Globus pallidus (tissue), 1 donor: ENCODE measurements around the gene KCNK5.

Source experiments
- DNase-seq: peaks from one replicate; pipeline ENCODE4 v3.0.0-alpha.2; 2015; ENCODE audit warnings: low spot score

Gene KCNK5

DNA sequence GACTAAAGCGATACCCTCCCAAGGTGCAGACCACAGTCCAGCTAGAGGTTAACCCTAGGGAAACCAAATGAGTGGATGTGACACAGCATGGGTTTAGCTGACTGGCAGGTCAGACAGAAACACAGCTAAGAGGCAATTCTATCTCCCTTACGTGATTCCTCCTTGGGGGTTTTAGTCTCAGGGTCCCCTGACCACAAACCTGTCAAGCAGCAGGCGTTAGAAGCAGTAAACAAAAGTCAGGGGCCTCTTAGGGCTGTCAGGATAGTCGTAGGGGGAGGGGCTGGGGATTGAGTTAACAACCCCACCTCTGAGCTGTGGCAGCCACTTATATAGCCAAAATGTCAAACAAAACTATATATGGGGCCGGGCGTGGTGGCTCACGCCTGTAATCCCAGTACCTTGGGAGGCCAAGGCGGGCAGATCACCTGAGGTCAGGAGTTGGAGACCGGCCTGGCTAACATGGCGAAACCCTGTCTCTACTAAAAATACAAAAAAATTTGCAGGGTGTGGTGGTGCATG lies 13.6 kb downstream of the KCNK5 start:
- no peak for DNase-seq

DNA sequence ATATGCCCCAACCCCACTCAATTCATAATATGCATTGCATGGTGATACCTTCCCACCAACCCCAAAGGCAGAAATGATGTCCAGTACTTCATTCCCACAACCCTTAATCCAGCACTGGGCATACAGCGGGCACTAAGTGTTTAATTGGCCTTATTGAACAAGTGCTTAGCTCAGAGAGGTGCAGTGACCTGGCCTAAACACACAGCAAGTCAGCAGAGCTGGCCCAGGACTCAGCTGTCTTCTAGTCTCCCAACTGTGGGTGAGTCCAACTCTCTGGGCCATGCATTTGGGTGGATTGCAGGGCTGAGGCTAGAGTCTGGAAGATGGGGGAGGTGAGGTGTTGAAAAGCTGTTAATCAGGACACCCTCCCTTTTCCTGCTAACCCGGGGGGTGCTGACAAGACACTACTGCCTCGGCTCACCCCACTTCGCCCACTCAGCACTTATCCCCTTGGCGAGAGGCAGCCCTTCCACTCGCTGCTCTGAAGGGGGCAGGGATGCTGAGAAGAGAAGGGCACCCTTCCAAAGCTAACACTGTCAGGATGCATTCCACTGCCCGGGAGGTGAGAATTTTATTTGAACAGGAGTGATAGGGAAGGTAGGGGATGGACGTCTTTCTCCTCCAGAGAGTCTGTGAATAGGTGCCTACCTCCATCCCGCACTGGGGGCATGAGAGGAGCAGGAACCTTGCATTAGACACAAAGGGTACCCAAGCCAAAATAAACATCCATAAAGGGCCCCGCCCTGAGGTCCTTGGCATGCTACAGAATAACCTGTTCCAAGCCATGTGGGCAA lies 14.2 kb downstream of the KCNK5 start:
- no peak for DNase-seq

DNA sequence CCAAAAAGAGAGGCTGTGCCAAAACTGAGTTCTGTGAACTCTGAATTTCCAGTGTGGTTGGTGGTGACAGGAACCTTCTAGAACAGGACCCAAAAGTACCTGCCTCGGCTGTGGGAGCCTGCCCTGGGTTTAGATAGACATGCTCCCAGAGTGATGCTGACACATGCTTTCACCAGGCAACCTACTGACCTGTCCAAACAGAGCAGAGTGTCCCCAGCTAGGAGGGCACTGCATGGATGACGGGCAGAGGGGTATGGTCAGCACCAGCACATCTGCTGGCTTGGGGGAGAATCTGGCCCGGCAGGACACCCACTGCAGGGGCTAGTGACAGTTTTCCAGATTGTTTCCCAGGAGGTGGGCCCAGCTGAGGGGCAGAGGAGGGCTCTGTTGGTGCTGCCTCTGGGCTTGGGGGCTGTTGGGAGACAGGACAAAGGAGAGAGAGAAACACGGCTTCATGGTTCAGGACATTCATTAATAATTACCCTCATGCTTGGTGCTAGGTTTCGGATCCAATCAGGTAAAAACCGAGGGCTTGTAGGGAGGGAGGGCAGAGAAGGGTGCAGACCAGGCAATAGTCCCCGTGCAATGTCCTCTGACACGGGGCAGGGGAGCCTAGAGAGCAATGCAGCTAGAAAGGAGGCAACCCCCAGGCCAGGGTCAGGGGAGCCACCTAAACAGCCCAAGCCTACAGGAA lies 15.0 kb downstream of the KCNK5 start:
- no peak for DNase-seq

DNA sequence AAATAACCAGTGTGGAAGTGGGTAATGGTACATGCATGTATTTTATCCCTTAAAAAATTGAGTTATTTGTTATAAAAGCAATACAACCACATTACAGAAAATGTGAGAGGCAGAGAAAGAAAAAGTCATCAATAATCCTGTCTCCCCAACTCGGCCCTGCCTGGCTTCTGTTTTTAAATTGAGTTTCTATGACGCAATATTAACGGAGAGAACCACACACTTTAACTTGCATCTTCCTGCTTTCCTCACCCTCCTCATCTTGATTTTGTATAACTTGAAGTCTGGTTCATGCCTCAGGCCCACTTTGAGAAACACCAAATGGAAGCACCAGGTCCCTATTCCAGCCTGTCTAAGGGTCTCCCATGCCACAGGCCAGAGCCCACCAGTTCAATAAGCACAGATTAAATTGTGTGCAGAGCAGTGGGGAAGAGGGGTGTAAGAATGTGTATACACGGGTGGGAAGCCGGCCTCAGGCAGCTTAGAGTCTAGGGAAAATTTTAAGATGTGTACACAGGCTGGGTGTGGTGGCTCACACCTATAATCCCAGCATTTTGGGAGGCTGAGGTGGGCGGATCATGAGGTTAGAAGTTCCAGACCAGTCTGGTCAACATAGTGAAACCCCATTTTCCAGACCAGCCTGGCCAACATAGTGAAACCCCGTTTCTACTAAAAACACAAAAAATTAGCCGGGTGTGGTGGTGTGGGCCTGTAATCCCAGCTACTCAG lies 15.9 kb downstream of the KCNK5 start:
- no peak for DNase-seq

DNA sequence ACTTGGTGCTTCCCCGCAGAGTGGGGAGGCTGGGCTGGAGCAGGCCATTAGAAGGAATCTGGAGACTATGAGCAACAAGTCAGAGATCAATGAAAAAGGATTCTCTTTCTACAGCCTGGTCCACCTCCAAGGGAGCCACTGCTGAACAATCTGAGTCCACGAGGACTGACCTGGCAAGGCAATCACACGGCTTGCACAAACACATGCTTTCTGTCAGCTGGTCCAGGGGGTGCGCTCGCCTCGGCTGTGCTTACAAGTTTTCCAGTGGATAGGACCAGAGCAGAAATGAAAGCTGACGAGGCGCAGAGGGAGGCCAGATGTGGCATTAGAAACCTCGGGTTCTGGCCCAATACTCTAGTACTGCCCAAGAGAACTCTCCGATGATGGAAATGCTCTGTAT lies 18.1 kb downstream of the KCNK5 start:
- DNase-seq = no peak

DNA sequence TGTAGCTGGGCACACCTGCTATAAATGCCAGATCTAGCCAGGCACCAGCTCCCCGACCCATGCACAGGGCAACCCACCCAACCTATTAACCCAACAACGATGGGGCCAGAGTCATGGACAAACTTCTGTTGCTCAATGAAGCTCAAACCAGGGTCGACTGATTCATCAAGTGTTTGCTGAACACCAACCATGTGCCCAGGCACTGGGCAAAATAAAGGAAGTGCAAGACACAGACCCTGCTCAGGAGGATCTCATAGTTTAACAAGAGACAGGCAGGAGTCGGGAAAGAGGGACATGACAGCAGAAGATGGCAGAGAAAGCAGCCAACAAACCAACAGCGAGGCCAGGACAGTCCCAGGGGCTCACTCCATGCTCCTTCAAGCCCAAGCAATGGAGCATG lies 18.8 kb downstream of the KCNK5 start:
- no peak for DNase-seq

DNA sequence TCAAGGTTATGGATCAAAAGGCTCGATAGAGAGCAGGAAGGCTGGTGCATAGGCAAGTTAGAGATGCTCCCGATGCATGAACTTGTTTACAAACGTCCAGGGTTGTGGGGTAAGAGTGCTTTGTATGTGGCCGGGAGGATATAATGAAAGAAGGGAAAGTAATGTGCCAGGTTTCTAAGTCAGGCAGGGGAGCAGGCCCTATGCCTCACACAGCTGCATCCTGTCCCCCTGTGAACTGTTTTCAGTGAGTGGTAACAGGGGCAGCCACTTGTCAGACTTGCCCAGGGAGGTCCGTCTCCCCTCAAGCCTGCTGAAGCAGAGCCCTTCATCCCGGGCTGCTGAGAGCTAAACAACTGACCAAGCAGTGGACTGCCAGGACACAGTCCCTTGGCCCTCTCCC lies 19.4 kb downstream of the KCNK5 start:
- DNase-seq = no peak

DNA sequence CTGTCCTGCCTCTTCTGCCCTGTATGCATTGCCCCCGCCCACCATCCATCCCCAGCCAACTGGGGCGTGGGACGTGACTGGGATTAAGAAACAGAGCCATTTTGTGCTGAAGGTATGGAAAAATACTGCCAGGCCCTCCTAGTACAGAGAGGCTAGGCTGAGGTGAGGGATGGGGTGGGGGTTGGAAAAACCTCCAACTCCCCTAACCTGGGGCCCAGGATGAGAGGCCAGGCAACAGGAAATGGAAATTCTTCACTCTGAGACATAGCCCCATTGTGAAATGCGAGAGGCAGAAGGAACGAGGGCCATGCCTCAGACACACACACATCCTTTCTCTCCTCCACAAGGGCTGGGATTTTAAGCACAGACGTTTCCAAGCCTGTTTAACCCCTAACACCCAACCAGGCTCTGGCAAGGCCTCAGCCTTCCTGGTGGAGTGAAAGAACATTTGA lies 19.9 kb downstream of the KCNK5 start:
- DNase-seq = no peak

DNA sequence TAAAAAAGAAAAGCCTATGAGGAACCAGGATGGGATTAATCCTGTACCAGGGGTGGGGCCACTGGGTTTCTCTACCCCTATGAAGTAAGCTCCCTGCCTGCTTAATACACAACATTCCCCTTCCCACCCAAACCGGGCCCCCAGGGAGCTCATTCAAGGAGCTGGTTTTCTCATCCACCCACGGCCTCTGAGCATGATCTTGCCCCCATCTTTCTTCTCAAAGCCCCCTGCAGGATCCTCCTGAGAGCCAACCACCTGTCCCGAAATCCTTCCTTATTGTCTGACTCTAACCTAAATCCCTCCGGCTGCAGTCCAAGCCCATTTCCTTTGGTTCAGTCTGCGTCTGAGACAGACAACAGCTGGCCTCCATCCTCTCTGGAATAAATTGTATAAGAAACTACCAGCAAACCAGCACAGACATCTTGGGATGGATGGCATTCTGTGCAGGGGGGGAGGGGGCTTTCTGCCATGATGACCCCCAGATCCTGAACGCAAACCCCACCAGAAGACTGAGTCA lies 21.0 kb downstream of the KCNK5 start:
- DNase-seq = no peak

DNA sequence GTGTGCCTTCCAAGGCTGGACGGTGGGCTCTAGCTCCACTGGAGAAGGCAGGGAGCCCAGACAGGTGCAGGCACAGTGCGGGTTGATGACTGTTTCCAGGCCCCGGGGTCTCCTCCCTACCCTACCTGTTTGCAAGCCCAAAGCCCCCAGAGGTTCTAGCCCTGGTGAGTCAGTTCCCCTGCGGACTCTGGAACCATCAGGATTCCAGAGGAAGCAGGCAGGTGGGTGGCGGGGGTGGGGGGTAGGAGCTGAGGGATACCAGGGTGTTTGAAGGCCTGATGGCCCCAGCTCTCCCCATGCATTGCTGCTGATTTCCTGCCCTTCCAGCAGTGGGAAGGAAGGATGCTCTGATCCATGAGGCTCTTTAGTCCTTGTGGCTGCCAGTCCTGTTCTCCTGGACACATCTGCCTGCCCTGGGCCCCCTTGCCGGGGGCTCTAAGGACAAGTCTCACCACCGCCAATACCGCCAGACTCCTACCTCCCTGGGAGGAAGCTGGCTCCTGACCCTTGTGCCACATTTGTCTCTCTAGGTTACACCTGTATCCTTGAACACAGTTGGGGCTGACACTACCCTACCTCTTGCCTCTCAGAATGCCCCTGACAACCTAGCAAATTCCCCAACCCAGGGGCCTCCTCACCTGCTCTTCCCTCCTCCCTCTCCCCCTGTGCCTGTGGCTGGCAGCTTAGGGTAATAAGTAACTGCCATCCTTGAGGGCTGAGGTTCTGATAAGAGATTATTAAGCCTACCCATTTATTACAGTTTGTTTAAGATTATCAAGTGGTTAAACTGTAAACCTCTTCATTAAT lies 21.7 kb downstream of the KCNK5 start:
- no peak for DNase-seq

DNA sequence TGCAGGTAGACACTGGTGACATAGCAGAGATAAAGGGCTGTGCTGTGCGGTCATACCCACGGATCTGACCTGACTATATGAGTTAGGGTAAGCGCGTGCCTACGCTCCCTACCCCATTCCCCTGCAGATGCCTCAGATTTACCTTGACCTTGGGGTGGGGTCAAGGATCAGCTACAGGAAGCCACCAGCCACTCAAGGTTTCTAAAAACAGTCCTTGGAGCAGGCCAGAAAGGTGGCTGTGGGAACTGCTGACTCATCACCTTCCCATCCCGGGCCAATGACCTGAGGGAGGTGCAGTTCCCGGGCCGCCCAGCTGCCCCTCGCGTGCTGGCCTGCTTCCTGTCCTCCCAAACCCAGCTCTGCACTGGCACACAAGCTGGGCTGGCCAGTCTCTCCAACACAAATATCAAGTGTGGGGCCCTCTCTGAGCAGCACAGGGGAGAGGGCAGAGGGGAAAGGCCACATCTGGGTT lies 23.0 kb downstream of the KCNK5 start:
- no peak for DNase-seq

DNA sequence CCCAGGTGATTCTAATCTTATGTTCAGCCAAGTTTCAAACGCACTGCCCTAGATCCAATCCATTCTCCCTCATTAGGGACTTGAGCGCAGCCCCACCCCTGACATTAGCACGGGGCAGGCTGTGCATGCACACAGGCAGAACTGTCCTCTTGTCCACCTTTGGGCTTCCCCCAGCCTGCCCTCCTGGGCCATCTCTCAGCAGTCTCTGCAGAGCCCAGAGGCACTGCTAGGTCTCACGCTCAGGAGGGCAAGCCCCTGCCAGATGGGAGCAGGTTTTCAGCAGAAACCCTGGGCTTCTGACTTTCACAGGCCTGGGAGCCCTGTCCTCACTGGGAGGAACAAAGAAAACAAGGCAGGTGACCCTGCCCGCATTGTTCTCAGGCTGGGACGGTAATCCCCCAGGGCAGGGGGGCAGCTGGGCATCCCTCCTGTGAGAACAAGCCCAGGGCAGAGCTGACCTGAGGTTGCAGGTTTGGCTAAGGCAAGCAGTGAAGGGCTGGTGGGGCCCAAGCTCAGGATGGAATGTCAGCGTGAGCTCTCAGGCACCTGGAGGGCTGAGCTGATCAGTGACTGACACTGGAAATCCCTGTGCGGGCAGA lies 24.5 kb downstream of the KCNK5 start:
- DNase-seq = no peak

DNA sequence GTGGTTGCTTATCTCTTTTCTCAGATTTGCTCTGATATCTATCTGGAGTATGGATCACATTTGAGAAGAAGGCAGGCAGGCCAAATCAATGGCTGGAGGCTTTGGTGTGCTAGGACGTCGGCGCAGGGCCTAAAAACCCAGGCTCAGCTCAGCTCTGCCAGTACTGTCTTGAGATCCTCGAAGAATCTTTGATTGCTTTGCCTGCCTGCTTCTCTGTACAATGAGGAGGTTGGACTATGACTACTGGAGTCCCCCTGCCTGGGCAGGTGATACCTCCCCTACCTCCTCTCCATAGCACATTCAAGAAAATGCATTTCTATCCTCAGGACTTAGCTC lies 25.1 kb downstream of the KCNK5 start:
- DNase-seq = no peak

DNA sequence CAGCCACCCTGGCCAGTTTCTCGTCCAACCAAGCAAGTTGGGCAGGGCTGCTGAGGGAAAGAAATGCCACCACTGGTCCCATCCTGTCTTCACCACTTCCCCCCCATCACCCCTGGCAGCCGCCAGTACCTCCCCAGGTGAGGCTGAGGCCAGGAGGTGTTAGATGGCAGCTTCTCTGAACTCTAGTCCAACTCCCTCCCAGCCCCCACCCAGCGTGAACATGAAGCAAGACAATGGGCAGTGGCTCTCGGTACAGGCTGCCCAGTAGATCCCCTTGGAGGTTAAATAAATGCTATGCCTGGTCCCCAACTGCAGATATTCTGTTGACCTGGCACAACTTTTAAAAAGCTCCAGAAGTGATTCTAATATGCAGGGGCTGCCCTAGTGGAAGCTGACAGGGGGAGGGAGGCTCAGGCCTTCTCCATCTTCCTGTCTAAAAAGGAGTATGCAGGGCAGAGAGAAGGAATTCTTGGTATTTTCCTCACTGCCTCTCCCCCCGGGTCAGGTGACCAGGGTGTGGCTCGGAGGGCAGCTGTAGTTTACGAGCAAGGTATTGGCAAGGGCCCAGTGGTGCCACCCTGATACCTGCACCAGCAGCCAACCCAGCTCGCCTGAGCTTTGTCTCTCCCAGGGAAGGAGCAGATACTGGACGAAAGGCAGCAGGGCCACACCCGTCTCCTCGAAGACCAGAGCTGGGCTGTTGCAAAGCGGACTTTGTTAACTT lies 25.7 kb downstream of the KCNK5 start:
- no peak for DNase-seq

DNA sequence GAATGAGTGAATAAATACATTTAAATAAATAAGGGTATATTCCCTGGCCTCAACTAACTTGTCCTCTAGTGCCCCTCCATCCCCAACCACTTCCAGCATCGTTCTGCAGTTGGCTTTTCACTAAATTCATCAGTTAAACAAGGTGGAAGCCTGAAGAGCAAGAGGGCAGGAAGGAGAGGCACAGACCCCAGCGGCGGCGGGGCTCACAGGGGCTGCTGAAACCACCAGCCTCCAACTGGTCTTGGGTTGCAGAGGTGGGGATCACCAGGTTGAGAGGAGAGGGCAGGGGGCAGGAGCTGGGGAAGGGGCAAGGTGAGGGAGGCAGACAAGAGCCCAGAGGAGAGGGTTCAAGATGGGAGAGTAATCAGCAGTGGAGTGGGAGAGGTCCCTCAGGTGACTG lies 27.1 kb downstream of the KCNK5 start:
- no peak for DNase-seq

DNA sequence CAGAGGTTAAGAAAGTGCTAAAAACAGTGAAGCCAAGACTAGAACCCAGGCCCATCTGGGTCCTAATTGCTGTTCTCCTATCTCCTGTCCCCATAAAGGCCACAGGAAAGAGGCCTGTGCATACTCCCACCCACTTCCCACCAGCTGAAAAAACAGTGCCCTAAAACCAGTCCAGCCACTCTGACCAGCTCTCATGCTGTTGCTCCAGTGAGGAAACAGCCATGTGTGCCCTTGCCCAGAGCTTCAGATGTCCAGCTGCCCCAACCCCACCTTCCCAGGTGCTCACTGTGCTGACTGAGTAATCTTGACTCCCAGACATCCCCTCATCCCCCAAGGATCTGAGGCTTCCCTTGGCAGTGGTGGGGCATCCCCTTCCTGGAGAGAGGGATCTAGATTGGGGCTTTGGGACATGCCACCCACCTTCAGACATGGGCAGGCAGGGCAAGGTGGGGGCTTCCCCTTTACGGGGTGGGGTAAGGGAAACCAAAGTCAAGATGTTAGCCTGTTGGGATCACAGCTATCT lies 28.7 kb downstream of the KCNK5 start:
- DNase-seq = no peak

DNA sequence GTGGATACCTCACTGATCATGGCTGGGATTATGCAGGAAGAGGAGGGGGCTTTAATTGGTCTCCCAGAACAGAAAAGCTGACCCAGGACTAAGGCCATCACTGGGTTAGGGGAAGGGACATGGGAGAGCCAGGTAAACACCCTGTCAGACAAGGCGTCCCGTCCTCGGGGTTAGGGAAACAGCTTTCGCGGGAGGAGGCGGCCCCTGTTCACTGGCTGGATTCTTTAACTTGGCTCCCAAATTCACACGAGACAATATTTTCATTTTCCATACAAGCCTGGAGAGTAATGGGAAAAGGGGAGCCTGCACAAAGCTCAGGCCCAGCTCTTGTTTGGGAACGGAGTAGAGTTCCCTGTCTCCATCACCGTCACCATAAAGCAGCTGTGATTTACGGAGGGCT lies 29.3 kb downstream of the KCNK5 start:
- no peak for DNase-seq

DNA sequence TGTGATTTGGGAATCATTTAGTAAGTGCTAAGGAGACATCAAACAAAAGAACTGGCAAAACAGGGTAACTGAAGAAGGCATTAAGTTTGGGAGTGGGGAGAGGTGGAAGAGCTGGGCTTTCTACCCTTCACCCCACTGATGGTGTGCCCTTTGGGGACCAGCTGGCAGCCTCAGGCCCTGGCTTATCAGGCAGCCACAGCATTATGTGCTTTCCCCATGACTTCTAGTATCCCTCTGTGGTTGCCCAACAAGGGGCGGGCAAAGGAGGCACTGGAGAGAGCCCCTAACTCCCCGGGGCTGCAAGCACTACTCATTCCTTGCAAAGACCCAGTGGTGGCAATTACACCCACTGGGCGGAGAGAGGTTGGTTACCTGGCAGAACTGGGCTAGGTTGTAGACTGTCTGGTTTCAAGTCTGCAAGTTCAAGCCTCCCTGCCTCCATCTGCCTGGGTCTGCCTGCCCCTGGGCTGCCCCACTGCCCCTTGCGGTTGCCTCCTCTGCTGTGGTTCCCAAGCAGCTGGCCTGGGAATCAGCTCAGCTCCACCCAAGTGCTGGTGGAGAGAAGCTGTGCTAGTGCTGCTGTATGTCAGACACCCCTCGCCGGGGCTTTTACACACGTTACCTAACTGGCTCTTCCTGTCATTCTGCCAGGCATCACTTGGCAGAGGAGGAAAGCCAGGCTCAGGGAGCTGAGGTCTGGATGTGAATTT lies 29.9 kb downstream of the KCNK5 start:
- no peak for DNase-seq

DNA sequence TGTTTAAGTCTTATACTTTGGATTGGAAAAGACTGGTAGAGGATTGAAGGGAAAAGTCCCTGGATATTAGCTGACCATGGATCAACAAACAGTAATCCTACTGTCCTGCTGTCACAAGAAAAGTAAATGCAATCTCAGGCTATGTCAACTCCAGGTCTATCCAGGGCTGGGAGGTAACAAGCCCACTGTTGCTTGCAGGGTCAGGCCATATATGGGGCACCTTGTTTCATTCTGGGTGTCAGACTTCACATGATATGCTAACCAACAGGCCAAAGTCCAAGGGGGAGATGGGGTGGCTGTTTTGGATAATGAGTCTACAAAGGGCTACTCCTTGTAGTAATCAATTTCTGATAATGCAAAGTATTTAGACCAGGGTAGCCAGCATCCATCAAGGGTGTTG lies 30.7 kb downstream of the KCNK5 start:
- DNase-seq = no peak
